ENCODE measurements around the gene CALM3. TPM values are rescaled to one million over a fixed set of nuclear protein-coding genes. Genes with fewer than 3 reads are reported as not detected.

The CALM3 gene
- total RNA-seq, 1 donor from 2014 or later: 373 TPM

GRCh38 chr19:46611776-46612175 is 10.6 kb downstream of the CALM3 start:
- Mint-ChIP-seq H3K27ac (no peak overlapping the region), H3K27me3 (ENCODE audit: insufficient read depth, low read depth) (peaks cover 11% of the 10 kb centered on the region), H3K36me3 (peaks cover 19% of the 10 kb centered on the region), H3K4me1 (peaks cover 10% of the 10 kb centered on the region), H3K4me3 (peak overlapping the region; percentile 21), H3K9me3 (no peaks in the 10 kb centered on the region)
- H3K4me2 ChIP-seq: no peak overlapping the region
- no peak overlapping the region for H3K4me3 ChIP-seq
- H3K27ac ChIP-seq: no peak overlapping the region
- no peak overlapping the region for H2AFZ ChIP-seq (replicated peaks)
- H3F3A ChIP-seq (ENCODE audit: low read depth): peaks cover 5% of the 10 kb centered on the region
- no peak overlapping the region for H3K9ac ChIP-seq
- H3K79me2 ChIP-seq (ENCODE audit: low read depth): no peaks in the 10 kb centered on the region
- H3K27me3 ChIP-seq: no peaks in the 10 kb centered on the region
- H3K9me3 ChIP-seq (ENCODE audit: low read depth): no peaks in the 10 kb centered on the region
- no peaks in the 10 kb centered on the region for H3K4me1 ChIP-seq
- H4K20me1 ChIP-seq (ENCODE audit: low read depth): peaks cover 6% of the 10 kb centered on the region
- TF ChIP-seq EZH2phosphoT487 (IDR thresholded peaks at IDR 0.05) (no peak), EZH2 (IDR thresholded peaks at IDR 0.05) (no peak)
- TF ChIP-seq, protein P1, sequence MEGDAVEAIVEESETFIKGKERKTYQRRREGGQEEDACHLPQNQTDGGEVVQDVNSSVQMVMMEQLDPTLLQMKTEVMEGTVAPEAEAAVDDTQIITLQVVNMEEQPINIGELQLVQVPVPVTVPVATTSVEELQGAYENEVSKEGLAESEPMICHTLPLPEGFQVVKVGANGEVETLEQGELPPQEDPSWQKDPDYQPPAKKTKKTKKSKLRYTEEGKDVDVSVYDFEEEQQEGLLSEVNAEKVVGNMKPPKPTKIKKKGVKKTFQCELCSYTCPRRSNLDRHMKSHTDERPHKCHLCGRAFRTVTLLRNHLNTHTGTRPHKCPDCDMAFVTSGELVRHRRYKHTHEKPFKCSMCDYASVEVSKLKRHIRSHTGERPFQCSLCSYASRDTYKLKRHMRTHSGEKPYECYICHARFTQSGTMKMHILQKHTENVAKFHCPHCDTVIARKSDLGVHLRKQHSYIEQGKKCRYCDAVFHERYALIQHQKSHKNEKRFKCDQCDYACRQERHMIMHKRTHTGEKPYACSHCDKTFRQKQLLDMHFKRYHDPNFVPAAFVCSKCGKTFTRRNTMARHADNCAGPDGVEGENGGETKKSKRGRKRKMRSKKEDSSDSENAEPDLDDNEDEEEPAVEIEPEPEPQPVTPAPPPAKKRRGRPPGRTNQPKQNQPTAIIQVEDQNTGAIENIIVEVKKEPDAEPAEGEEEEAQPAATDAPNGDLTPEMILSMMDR (IDR thresholded peaks at IDR 0.05): no peak
- no peaks in the 10 kb centered on the region for H3K36me3 ChIP-seq
- DNase-seq (ENCODE audit: low spot score): no peak

DNA sequence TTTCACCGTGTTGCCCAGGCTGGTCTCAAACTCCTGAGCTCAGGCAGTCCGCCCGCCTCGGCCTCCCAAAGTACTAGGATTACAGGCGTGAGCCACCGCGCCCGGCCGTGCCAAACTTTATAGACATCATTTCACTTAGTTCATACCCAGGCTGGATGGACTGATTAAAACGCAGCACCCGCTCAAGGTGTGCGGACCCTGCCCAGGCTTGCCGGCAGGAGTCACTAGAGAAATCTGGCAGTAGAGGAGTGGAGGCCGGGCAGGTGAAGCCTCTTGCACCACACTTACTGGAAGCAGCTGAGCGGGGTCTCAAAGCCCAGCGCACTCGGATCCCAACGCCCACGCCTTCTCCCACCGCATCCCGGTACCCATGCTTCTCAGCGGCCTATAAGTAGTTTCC is 12.4 kb downstream of the CALM3 start:
- DNase-seq (ENCODE audit: low spot score): no peak

DNA sequence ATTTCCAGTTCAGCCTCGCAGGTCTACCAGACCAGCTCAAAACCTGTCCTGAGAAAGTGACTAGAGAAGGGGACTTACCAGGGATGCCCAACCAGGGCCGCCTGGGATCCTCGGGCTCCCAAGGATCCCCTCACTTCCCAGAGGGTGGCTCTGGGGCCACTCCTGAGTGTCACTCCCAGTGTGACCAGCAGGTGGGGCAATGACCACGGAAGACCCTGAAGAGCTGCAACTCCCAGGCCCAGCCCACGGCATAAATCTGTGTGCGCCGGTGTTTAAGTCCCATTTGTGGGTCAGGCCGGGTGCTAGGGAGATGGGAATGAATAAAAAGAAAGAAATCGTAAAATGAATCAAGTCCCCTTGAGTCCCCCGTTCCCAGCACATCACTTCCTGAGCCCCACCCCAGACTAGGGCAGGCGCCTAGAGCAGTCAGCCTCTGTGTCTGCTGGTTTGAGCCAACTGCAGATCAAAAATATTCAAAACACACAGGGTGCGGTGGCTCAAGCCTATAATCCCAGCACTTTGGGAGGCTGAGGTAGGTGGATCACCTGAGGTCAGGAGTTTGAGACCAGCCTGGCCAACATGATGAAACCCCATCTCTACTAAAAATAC is 13.1 kb downstream of the CALM3 start:
- H4K20me1 ChIP-seq (ENCODE audit: low read depth): peaks cover 4% of the 10 kb centered on the region
- peak; percentile 86 for DNase-seq (ENCODE audit: low spot score)
- peaks cover 6% of the 10 kb centered on the region for H3K36me3 Mint-ChIP-seq
- no peak overlapping the region for H3K4me2 ChIP-seq
- no peaks in the 10 kb centered on the region for H3K27me3 ChIP-seq
- no peak overlapping the region for H3K4me3 ChIP-seq
- no peaks in the 10 kb centered on the region for H3K36me3 ChIP-seq
- no peaks in the 10 kb centered on the region for H3K9me3 ChIP-seq (ENCODE audit: low read depth)
- H3K27ac ChIP-seq: no peak overlapping the region
- H3K27me3 Mint-ChIP-seq (ENCODE audit: insufficient read depth, low read depth): peaks cover 8% of the 10 kb centered on the region
- peak overlapping the region; percentile 61 for H2AFZ ChIP-seq (replicated peaks)
- no peaks in the 10 kb centered on the region for H3K79me2 ChIP-seq (ENCODE audit: low read depth)
- TF ChIP-seq, protein P1 (IDR thresholded peaks at IDR 0.05): peak; percentile 91
- no peak for TF ChIP-seq EZH2 (IDR thresholded peaks at IDR 0.05)
- no peaks in the 10 kb centered on the region for H3K9me3 Mint-ChIP-seq
- peaks cover 14% of the 10 kb centered on the region for H3K4me1 Mint-ChIP-seq
- H3K27ac Mint-ChIP-seq: no peak overlapping the region
- H3F3A ChIP-seq (ENCODE audit: low read depth): peaks cover 5% of the 10 kb centered on the region
- H3K4me1 ChIP-seq: no peaks in the 10 kb centered on the region
- H3K4me3 Mint-ChIP-seq: no peak overlapping the region
- no peak overlapping the region for H3K9ac ChIP-seq

More for the DNA sequence above, 12.4 kb downstream of the CALM3 start:
- no peak overlapping the region for H3K4me3 Mint-ChIP-seq
- Histone ChIP-seq H3K79me2 (ENCODE audit: low read depth) (no peaks in the 10 kb centered on the region), H3K4me2 (no peak overlapping the region), H3K27me3 (no peaks in the 10 kb centered on the region), H4K20me1 (ENCODE audit: low read depth) (peaks cover 4% of the 10 kb centered on the region), H3K9me3 (ENCODE audit: low read depth) (no peaks in the 10 kb centered on the region), H3K9ac (no peak overlapping the region), H3K36me3 (no peaks in the 10 kb centered on the region), H3K27ac (no peak overlapping the region), H3F3A (ENCODE audit: low read depth) (peaks cover 5% of the 10 kb centered on the region), H2AFZ (replicated peaks) (no peak overlapping the region), H3K4me3 (no peak overlapping the region), H3K4me1 (no peaks in the 10 kb centered on the region)
- H3K9me3 Mint-ChIP-seq: no peaks in the 10 kb centered on the region
- H3K36me3 Mint-ChIP-seq: peaks cover 9% of the 10 kb centered on the region
- no peak overlapping the region for H3K27ac Mint-ChIP-seq
- H3K27me3 Mint-ChIP-seq (ENCODE audit: insufficient read depth, low read depth): peaks cover 8% of the 10 kb centered on the region
- no peak for TF ChIP-seq EZH2 (IDR thresholded peaks at IDR 0.05)
- TF ChIP-seq EZH2phosphoT487 (IDR thresholded peaks at IDR 0.05): no peak
- TF ChIP-seq, protein P1 (IDR thresholded peaks at IDR 0.05): no peak
- H3K4me1 Mint-ChIP-seq: peaks cover 14% of the 10 kb centered on the region
